SK-N-MC (cell line): ENCODE data around the gene WDR90.

Experiments
- DNase-seq: peaks from one replicate; pipeline ENCODE4 v3.0.0-alpha.2; 2011; ENCODE audit warnings: low read depth, low spot score
- H3K27ac ChIP-seq: fragments of 200-600 bp; sonication (generic); 2 replicates; pipeline ENCODE4 v1.5.1; 2016; ENCODE audit warnings: mixed run types
- H3K36me3 ChIP-seq: fragments of 200-600 bp; sonication (generic); 2 replicates; pipeline ENCODE4 v1.6.1; 2017; ENCODE audit warnings: antibody characterized with exemption, low read length, mixed read lengths; ENCODE audit not compliant: insufficient read depth
- H3K4me3 ChIP-seq: fragments of 200-600 bp; sonication (generic); 2 replicates; pipeline ENCODE4 v1.5.1; 2016
- H3K9ac ChIP-seq: fragments of 200-600 bp; sonication (generic); 2 replicates; pipeline ENCODE4 v1.8.0; 2017; ENCODE audit warnings: mixed run types, mixed read lengths; ENCODE audit not compliant: insufficient read length
- H3K9me3 ChIP-seq: fragments of 200-600 bp; sonication (generic); 2 replicates; pipeline ENCODE4 v1.6.1; 2017; ENCODE audit warnings: low read depth, mild to moderate bottlenecking, antibody characterized with exemption, low read length, moderate library complexity, mixed read lengths
- EZH2 ChIP-seq: fragments of 200-600 bp; sonication (generic); IDR thresholded peaks from one replicate; pipeline ENCODE4 v1.6.1; 2017; ENCODE audit warnings: antibody characterized with exemption
- FOXP2 ChIP-seq: optimal IDR thresholded peaks from 2 replicates; pipeline ENCODE3; 2011; ENCODE audit warnings: mild to moderate bottlenecking, moderate library complexity; ENCODE audit not compliant: insufficient read depth; ENCODE audit errors: extremely low read length, control extremely low read depth
- POLR2AphosphoS5 ChIP-seq: IDR thresholded peaks from 2 replicates; pipeline ENCODE4 v1.6.1; 2012; ENCODE audit warnings: mild to moderate bottlenecking, low read depth, low read length, borderline replicate concordance

Gene WDR90

DNA sequence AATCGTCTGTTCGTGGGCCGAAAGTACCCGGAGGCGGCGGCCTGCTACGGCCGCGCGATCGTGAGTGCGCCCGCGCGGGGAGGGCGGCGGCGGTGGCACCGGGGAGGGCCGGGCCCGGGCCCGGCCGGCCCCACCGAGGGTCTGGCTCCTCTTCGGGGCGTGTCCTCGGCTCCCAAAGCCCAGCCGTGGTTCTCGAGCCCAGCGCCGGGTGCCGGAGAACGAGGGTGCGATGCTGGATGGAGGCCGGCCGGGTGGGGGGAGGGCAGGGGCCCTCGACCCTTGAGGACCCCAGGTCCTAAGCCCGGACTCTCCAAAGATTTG lies 31.4 kb downstream of the WDR90 start:
- Histone ChIP-seq H3K27ac (peak overlapping the region; percentile 75), H3K9ac (peak overlapping the region; percentile 91), H3K36me3 (peaks cover 22% of the 10 kb centered on the region), H3K9me3 (no peaks in the 10 kb centered on the region), H3K4me3 (peak overlapping the region; percentile 91)
- TF ChIP-seq POLR2AphosphoS5: no peak
- no peak for TF ChIP-seq EZH2
- TF ChIP-seq FOXP2: no peak
- DNase-seq: no peak

DNA sequence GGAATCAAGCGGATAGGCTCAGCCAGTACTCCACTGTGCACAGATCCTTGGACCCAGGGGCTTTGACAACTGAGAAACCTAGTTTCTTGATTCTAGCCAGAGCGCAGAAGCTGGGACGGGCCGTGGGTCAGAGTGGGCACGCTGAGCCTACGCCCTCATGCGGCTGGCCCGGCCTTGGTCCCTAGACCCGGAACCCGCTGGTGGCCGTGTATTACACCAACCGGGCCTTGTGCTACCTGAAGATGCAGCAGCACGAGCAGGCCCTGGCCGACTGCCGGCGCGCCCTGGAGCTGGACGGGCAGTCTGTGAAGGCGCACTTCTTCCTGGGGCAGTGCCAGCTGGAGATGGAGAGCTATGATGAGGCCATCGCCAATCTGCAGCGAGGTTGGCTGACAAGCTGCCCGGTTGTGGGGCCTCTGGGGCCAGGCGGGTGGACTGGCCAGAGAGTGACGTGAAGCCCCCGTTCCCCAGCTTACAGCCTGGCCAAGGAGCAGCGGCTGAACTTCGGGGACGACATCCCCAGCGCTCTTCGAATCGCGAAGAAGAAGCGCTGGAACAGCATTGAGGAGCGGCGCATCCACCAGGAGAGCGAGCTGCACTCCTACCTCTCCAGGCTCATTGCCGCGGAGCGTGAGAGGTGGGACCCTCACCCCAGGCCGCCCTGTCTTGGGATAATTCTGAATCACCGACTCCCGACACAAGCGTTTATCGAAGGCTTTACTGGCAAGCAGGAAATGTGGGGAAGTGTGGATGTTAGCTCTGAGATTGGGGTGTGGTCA lies 32.0 kb downstream of the WDR90 start:
- Histone ChIP-seq H3K4me3 (peak overlapping the region; percentile 91), H3K27ac (peak overlapping the region; percentile 75), H3K9ac (peak overlapping the region; percentile 91), H3K36me3 (peaks cover 22% of the 10 kb centered on the region), H3K9me3 (no peaks in the 10 kb centered on the region)
- TF ChIP-seq FOXP2: no peak
- no peak for TF ChIP-seq POLR2AphosphoS5
- TF ChIP-seq EZH2: no peak
- DNase-seq: no peak

GRCh38 chr16:681746-682427 lies 32.7 kb downstream of the WDR90 start:
- TF ChIP-seq FOXP2 (no peak), POLR2AphosphoS5 (peak; percentile 60)
- Histone ChIP-seq H3K9ac (peak overlapping the region; percentile 91), H3K36me3 (peaks cover 22% of the 10 kb centered on the region), H3K9me3 (no peaks in the 10 kb centered on the region), H3K27ac (no peak overlapping the region), H3K4me3 (peak overlapping the region; percentile 91)
- no peak for DNase-seq

GRCh38 chr16:682493-683395 lies 33.6 kb downstream of the WDR90 start:
- H3K9ac ChIP-seq: no peak overlapping the region
- peak; percentile 54; the same call in 1 of the 2 replicates for TF ChIP-seq POLR2AphosphoS5
- TF ChIP-seq EZH2: no peak
- no peak for TF ChIP-seq FOXP2
- peak overlapping the region; percentile 88 for H3K4me3 ChIP-seq
- peaks cover 22% of the 10 kb centered on the region for H3K36me3 ChIP-seq
- no peak overlapping the region for H3K27ac ChIP-seq
- no peaks in the 10 kb centered on the region for H3K9me3 ChIP-seq
- DNase-seq: no peak

GRCh38 chr16:683396-684070 lies 34.4 kb downstream of the WDR90 start:
- H3K9me3 ChIP-seq: no peaks in the 10 kb centered on the region
- peak overlapping the region; percentile 88 for H3K4me3 ChIP-seq
- peak overlapping the region; percentile 50; the same call in 1 of the 2 replicates for H3K27ac ChIP-seq

GRCh38 chr16:684071-684794 lies 35.1 kb downstream of the WDR90 start, which contains the start of gene JMJD8:
TSS of gene JMJD8 (minus strand) at chr16:684334. CDS start at chr16:684319, 15 bp downstream.
- Histone ChIP-seq H3K9ac (peak within 1 kb of the TSS; percentile 82), H3K4me3 (peak within 1 kb of the TSS; percentile 88), H3K9me3 (no peaks in the 10 kb centered on the region), H3K36me3 (peaks cover 22% of the 10 kb centered on the region), H3K27ac (peak within 1 kb of the TSS; percentile 50)
- TF ChIP-seq POLR2AphosphoS5: peak; percentile 93
- no peak for TF ChIP-seq FOXP2
- DNase-seq: peak; percentile 51

More at GRCh38 chr16:683396-684070, 34.4 kb downstream of the WDR90 start:
- TF ChIP-seq EZH2 (no peak), POLR2AphosphoS5 (no peak), FOXP2 (no peak)
- H3K9ac ChIP-seq: peak overlapping the region; percentile 82
- peaks cover 22% of the 10 kb centered on the region for H3K36me3 ChIP-seq
- DNase-seq: no peak

GRCh38 chr16:684961-685696 lies 36.0 kb downstream of the WDR90 start:
- Histone ChIP-seq H3K36me3 (peaks cover 22% of the 10 kb centered on the region), H3K4me3 (no peak overlapping the region), H3K27ac (no peak overlapping the region), H3K9me3 (no peaks in the 10 kb centered on the region), H3K9ac (no peak overlapping the region)
- DNase-seq: no peak
- TF ChIP-seq FOXP2 (no peak), POLR2AphosphoS5 (no peak), EZH2 (no peak)
